Measurements from ENCODE around the gene RAPGEF1.
A peak's percentile ranks its signal among the peaks of the same experiment; 100 is the strongest.

The RAPGEF1 gene

GRCh38 chr9:131534721-131535237, 205.1 kb downstream of the RAPGEF1 start:
- no peak for DNase-seq (ENCODE audit: low read depth)
- TF ChIP-seq CTCF (conservative IDR thresholded peaks at IDR 0.05; ENCODE audit: low read depth, low read length): no peak
- H3K4me3 ChIP-seq (ENCODE audit: low read depth, low read length): no peak overlapping the region

GRCh38 chr9:131530920-131531832, 208.7 kb downstream of the RAPGEF1 start, which contains the start of gene UCK1:
Gene UCK1 (minus strand): TSS chr9:131531263. CDS start chr9:131531174, 89 bp downstream.
- TF ChIP-seq CTCF (conservative IDR thresholded peaks at IDR 0.05; ENCODE audit: low read depth, low read length): no peak
- peak within 1 kb of the TSS; percentile 85 for H3K4me3 ChIP-seq (ENCODE audit: low read depth, low read length)
- peak; percentile 82 for DNase-seq (ENCODE audit: low read depth)

- TF ChIP-seq CTCF (conservative IDR thresholded peaks at IDR 0.05; ENCODE audit: low read depth, low read length): peak; percentile 37
- DNase-seq (ENCODE audit: low read depth): peak; percentile 41
- H3K4me3 ChIP-seq (ENCODE audit: low read depth, low read length): peak overlapping the region; percentile 85
Measured at GRCh38 chr9:131530546-131530919, 209.3 kb downstream of the RAPGEF1 start.

- peak overlapping the region; percentile 85 for H3K4me3 ChIP-seq (ENCODE audit: low read depth, low read length)
Measured at GRCh38 chr9:131529597-131530545, 210.0 kb downstream of the RAPGEF1 start.

GRCh38 chr9:131528886-131529505, 210.9 kb downstream of the RAPGEF1 start:
- H3K4me3 ChIP-seq (ENCODE audit: low read depth, low read length): no peak overlapping the region
- TF ChIP-seq CTCF (conservative IDR thresholded peaks at IDR 0.05; ENCODE audit: low read depth, low read length): no peak
- no peak for DNase-seq (ENCODE audit: low read depth)

More at GRCh38 chr9:131529597-131530545, 210.0 kb downstream of the RAPGEF1 start:
- DNase-seq (ENCODE audit: low read depth): no peak
- TF ChIP-seq CTCF (conservative IDR thresholded peaks at IDR 0.05; ENCODE audit: low read depth, low read length): no peak

- no peak for TF ChIP-seq CTCF (conservative IDR thresholded peaks at IDR 0.05; ENCODE audit: low read depth, low read length)
- no peak for DNase-seq (ENCODE audit: low read depth)
- H3K4me3 ChIP-seq (ENCODE audit: low read depth, low read length): no peak overlapping the region
Measured at GRCh38 chr9:131528186-131528585, 211.7 kb downstream of the RAPGEF1 start.
